ENCODE measurements around the gene ZBTB14.

ZBTB14 gene

GRCh38 chr18:5294113-5294456 is 1.4 kb downstream of the ZBTB14 start:
- DNase-seq (ENCODE audit: low read depth in 2 of 2) = no peak

GRCh38 chr18:5288517-5288935 is 7.0 kb downstream of the ZBTB14 start:
- no peak for DNase-seq (ENCODE audit: low read depth in 2 of 2)

- no peak for DNase-seq (ENCODE audit: low read depth in 2 of 2)
Observed at GRCh38 chr18:5287854-5288253, 7.7 kb downstream of the ZBTB14 start.

- DNase-seq (ENCODE audit: low read depth in 2 of 2) = no peak
Observed at GRCh38 chr18:5286525-5286924, 9.0 kb downstream of the ZBTB14 start.

- DNase-seq (ENCODE audit: low read depth in 2 of 2) = no peak
Observed at GRCh38 chr18:5285326-5285725, 10.2 kb downstream of the ZBTB14 start.

- no peak for DNase-seq (ENCODE audit: low read depth in 2 of 2)
Observed at GRCh38 chr18:5284808-5285207, 10.7 kb downstream of the ZBTB14 start.

- no peak for DNase-seq (ENCODE audit: low read depth in 2 of 2)
Observed at GRCh38 chr18:5282770-5283169, 12.8 kb downstream of the ZBTB14 start.

- no peak for DNase-seq (ENCODE audit: low read depth in 2 of 2)
Observed at GRCh38 chr18:5276947-5277346, 18.6 kb downstream of the ZBTB14 start.

- DNase-seq (ENCODE audit: low read depth in 2 of 2) = no peak
Observed at GRCh38 chr18:5275872-5276271, 19.7 kb downstream of the ZBTB14 start.

- DNase-seq (ENCODE audit: low read depth in 2 of 2) = no peak
Observed at GRCh38 chr18:5268874-5269273, 26.7 kb downstream of the ZBTB14 start.

GRCh38 chr18:5266721-5267120 is 28.8 kb downstream of the ZBTB14 start:
- no peak for DNase-seq (ENCODE audit: low read depth in 2 of 2)

GRCh38 chr18:5253910-5254309 is 41.6 kb downstream of the ZBTB14 start:
- DNase-seq (ENCODE audit: low read depth in 2 of 2) = no peak

- no peak for DNase-seq (ENCODE audit: low read depth in 2 of 2)
Observed at GRCh38 chr18:5251117-5251516, 44.4 kb downstream of the ZBTB14 start.

GRCh38 chr18:5250603-5251002 is 44.9 kb downstream of the ZBTB14 start:
- no peak for DNase-seq (ENCODE audit: low read depth in 2 of 2)

GRCh38 chr18:5244941-5245340 is 50.6 kb downstream of the ZBTB14 start:
- no peak for DNase-seq (ENCODE audit: low read depth in 2 of 2)

GRCh38 chr18:5239447-5239846 is 56.1 kb downstream of the ZBTB14 start:
- DNase-seq (ENCODE audit: low read depth in 2 of 2) = no peak
